Measurements from ENCODE around the gene MYLK.

MYLK gene

GRCh38 chr3:123734527-123734902 lies 149.6 kb downstream of the MYLK start:
- H3K4me3 ChIP-seq (ENCODE audit: low read depth, low read length): no peak overlapping the region
- TF ChIP-seq CTCF (IDR thresholded peaks at IDR 0.05; ENCODE audit: insufficient read depth, low read depth, low read length, missing control alignments): no peak
- DNase-seq (ENCODE audit: low read depth): no peak

DNA sequence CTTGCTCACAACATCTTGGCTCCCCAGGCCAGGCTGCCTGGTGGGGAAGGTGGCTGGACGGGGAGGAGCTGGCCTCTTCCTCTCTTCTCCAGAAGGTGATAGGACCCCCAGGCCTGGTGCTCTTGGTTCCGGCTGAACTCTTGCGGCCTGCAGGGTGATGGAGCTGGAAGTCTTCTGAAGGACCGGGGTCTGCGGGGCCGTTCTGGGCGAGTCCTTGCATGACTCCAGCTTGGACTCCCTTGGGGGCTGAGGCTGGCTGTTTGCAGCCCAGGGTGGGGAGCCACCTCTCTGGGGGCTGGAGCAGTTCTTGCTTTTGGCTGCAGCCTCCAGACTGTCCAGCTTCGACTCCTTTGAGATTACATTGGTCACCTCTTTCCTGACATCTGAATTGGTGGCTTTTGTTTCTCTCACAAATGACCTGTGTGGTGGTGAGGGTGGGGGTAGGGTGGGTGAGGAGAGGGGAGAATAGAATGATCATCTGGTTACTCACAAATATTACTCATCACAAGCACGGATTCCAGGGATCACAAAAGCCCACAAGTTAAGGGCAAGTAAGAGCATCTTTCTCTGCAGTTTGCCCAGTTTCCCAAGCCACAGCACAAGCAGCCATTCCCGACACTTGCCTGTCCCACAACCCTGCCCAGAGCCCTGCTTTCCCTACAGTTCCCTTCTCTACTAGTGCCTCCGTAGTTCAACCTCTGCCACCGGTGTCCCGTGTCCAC lies 150.2 kb downstream of the MYLK start:
- no peak for DNase-seq (ENCODE audit: low read depth)
- H3K4me3 ChIP-seq (ENCODE audit: low read depth, low read length): no peak overlapping the region
- no peak for TF ChIP-seq CTCF (IDR thresholded peaks at IDR 0.05; ENCODE audit: insufficient read depth, low read depth, low read length, missing control alignments)

GRCh38 chr3:123733341-123733740 lies 150.8 kb downstream of the MYLK start:
- DNase-seq (ENCODE audit: low read depth): no peak
- no peak overlapping the region for H3K4me3 ChIP-seq (ENCODE audit: low read depth, low read length)

DNA sequence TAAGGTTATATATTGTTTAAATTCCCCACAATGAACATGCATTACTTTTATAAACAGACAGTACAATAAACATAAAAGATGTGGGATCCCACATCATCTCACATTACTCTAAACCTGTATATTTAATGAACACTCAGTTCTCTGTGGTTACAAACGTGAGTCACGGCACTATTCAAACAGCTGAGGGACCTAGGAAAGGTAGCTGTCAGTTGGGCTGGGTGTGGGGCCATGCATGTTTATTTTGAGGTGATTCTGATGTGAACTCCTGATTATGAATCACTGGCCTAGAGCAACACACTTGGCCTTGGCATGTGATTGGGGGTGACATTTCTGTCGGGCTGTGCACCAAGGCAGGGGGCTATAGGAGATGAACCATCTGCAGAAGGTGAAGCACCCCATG lies 151.7 kb downstream of the MYLK start:
- no peak overlapping the region for H3K4me3 ChIP-seq (ENCODE audit: low read depth, low read length)
- no peak for TF ChIP-seq CTCF (IDR thresholded peaks at IDR 0.05; ENCODE audit: insufficient read depth, low read depth, low read length, missing control alignments)
- DNase-seq (ENCODE audit: low read depth): no peak

More at GRCh38 chr3:123733341-123733740, 150.8 kb downstream of the MYLK start:
- no peak for TF ChIP-seq CTCF (IDR thresholded peaks at IDR 0.05; ENCODE audit: insufficient read depth, low read depth, low read length, missing control alignments)

DNA sequence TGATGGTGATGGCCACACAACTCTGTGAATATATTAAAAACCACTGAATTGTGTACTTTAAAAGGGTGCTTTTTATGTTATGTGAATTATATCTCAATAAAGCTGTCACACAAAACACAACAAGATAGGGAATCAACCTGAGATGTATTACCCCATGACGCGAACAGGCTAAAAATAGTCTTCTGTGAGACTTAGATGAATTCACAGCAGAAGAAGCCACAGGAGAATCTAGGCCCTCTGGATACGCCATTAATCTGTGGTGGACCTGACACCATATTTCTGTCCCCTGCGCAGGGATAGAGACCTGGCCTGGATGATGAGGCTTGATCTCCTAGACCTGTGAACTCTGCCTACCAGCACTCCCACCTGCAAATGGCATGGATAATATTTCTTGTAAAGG lies 153.3 kb downstream of the MYLK start:
- DNase-seq (ENCODE audit: low read depth): no peak
- no peak overlapping the region for H3K4me3 ChIP-seq (ENCODE audit: low read depth, low read length)
- no peak for TF ChIP-seq CTCF (IDR thresholded peaks at IDR 0.05; ENCODE audit: insufficient read depth, low read depth, low read length, missing control alignments)

- DNase-seq (ENCODE audit: low read depth): no peak
- H3K4me3 ChIP-seq (ENCODE audit: low read depth, low read length): no peak overlapping the region
- TF ChIP-seq CTCF (IDR thresholded peaks at IDR 0.05; ENCODE audit: insufficient read depth, low read depth, low read length, missing control alignments): no peak
Measured at GRCh38 chr3:123728991-123729390, 155.1 kb downstream of the MYLK start.

DNA sequence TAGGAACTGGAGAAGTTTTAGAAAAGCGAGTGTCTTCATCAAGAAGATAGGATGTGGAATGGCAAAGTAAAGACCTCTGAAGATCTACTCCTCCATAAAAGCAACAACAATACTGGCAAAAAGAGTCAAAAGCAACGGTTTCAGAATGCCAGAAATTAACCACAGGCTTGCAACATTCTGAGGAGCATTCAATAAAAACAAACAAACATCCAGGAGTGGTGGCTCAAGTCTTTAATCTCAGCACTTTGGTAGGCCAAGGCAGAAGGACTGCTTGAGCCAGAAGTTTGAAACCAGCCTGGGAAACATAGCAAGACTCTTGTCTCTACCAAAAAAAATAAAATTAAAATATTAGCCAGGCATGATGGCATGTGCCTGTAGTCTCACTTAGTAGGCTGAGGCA lies 156.1 kb downstream of the MYLK start:
- no peak for DNase-seq (ENCODE audit: low read depth)
- H3K4me3 ChIP-seq (ENCODE audit: low read depth, low read length): no peak overlapping the region
- TF ChIP-seq CTCF (IDR thresholded peaks at IDR 0.05; ENCODE audit: insufficient read depth, low read depth, low read length, missing control alignments): no peak

Data from GM12865 (cell line).